ENCODE data around the gene HLF. TPM values are rescaled to one million over a fixed set of nuclear protein-coding genes. Genes with fewer than 3 reads are reported as not detected.

The HLF gene
- total RNA-seq, 4 donors from 2014 or later, result 7.7 to 14.8 (median 10.4) TPM

DNA sequence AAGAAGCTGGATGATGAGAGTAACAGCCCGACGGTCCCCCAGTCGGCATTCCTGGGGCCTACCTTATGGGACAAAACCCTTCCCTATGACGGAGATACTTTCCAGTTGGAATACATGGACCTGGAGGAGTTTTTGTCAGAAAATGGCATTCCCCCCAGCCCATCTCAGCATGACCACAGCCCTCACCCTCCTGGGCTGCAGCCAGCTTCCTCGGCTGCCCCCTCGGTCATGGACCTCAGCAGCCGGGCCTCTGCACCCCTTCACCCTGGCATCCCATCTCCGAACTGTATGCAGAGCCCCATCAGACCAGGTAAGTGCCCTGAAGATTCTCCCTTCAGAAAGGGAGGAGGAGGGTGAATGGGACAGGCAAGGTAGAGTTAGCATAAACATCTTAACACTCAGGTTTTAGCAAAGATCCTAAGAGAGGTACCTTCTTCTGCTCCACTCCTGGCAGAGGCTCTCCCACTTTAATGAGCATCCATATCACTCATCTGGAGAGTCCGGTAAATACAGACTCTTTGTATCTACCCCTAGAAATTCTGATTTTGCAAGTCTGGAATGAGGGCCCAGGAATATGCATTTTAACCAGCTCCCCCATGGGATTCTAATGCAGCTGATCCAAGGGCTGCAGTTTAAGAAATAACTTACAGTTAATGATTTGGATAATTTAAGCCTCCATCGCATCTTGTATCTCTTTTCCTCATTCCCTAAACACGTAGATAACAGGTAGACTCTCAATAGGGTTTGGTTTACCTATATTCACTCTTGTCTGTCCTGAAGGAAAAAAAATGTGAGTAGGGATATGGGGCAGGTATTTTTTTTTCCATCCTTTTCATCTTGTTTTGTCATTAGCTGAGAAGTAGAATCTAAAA lies 3.3 kb downstream of the HLF start:
- intact Hi-C loops (cut with DNase I; ENCODE audit: low total_unique reads), result loop anchor here (5.0 to 10.0 kb wide), 4 partner anchors 157 to 1327 kb away; partner anchors contain the start of genes MMD and NOG
- TF ChIP-seq, protein P1, sequence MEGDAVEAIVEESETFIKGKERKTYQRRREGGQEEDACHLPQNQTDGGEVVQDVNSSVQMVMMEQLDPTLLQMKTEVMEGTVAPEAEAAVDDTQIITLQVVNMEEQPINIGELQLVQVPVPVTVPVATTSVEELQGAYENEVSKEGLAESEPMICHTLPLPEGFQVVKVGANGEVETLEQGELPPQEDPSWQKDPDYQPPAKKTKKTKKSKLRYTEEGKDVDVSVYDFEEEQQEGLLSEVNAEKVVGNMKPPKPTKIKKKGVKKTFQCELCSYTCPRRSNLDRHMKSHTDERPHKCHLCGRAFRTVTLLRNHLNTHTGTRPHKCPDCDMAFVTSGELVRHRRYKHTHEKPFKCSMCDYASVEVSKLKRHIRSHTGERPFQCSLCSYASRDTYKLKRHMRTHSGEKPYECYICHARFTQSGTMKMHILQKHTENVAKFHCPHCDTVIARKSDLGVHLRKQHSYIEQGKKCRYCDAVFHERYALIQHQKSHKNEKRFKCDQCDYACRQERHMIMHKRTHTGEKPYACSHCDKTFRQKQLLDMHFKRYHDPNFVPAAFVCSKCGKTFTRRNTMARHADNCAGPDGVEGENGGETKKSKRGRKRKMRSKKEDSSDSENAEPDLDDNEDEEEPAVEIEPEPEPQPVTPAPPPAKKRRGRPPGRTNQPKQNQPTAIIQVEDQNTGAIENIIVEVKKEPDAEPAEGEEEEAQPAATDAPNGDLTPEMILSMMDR (IDR thresholded peaks at IDR 0.05 in 4 of 5, conservative IDR thresholded peaks at IDR 0.05 in 1 of 5), result no peak
- H3K9me3 ChIP-seq, result no peaks in the 10 kb centered on the region
- peak overlapping the region; percentile 78 to 92 (median 78) for H3K27ac ChIP-seq
- no peak for ATAC-seq
- no peaks in the 10 kb centered on the region for H3K27me3 ChIP-seq
- peaks cover 16 to 32% of the 10 kb centered on the region in 2 donors for H3K4me1 ChIP-seq
- peak overlapping the region in 2 of 4 donors; percentile 21 to 28 for H3K4me3 ChIP-seq
- in situ Hi-C loops (cut with MboI; ENCODE audit: low sequenced_read_pairs in 4 of 4), result no loop called here
- DNase-seq, result no peak
- no peaks in the 10 kb centered on the region for H3K36me3 ChIP-seq

DNA sequence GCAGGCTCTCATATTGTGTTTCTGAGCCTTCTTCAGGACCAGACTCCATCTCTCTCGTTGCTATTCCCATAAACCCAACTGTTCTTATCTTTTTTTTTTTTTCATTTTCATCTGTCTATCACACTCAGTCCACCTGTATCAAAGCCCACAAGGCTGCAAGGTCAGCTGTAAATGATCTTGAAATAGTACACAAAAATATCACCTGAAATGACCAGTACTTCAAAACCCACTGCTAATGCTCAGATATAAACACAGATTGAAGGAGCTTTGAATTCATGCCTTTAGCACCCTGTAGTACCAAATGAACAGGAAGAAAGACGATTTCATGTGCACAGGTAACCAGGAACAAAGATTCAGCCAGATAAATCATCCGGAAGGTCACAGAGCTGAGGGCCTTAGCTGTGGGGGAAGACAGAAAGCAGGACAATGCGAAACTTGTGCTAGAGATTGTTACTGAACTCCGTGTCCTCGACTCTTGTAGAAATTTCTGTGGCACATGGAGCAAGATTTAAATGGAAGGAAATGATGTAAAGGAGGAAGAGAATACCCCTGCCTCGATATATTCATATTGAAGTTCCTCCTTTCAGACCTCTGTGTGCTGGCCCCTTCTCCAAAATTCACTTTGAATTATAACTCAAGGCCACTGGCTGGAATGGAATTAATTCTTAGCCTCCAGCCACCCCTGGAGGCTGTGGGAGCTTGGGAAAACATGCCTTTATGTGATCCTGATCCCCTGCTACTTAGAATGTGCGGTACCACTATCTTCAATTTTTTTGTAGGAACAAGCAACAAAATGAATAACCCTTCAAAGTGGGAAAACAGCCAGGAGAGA lies 4.1 kb downstream of the HLF start:
- Histone ChIP-seq H3K27me3 (no peaks in the 10 kb centered on the region), H3K36me3 (no peaks in the 10 kb centered on the region), H3K27ac (peak overlapping the region; percentile 35 to 92 (median 60)), H3K4me1 (peaks cover 21 to 37% of the 10 kb centered on the region in 2 donors), H3K4me3 (peak overlapping the region in 1 of 4 donors; percentile 28), H3K9me3 (no peaks in the 10 kb centered on the region)
- ATAC-seq (no peak), DNase-seq (no peak)
- intact Hi-C loops (cut with DNase I; ENCODE audit: low total_unique reads) (loop anchor here (5.0 to 10.0 kb wide), 4 partner anchors 156 to 1326 kb away; partner anchors contain the start of genes MMD and NOG), in situ Hi-C loops (cut with MboI; ENCODE audit: low sequenced_read_pairs in 4 of 4) (no loop called here)
- TF ChIP-seq, protein P1 (IDR thresholded peaks at IDR 0.05 in 4 of 5, conservative IDR thresholded peaks at IDR 0.05 in 1 of 5), result no peak
- TF ChIP-seq POLR2A (IDR thresholded peaks at IDR 0.05), result no peak

DNA sequence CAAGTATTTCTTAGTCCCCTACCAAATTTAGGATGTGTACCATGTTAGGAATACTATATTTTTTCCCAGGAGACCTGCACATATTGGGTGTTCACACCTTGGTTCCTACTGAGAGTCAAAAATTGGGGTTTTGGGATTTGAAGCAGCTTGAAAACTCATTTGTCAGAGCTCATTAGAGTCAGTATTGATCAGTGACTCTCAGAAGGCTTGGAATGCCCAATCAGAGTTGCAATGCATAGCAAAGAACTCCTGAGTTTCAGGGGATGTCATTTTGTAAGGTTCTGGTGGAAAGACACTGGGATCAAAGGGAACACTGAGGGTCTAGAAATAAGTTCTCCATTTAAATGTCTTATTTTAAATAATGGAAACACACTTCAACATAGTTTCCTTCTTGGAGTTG lies 5.1 kb downstream of the HLF start:
- ATAC-seq (no peak), DNase-seq (no peak)
- in situ Hi-C loops (cut with MboI; ENCODE audit: low sequenced_read_pairs in 4 of 4), result no loop called here
- peaks cover 25 to 41% of the 10 kb centered on the region in 2 donors for H3K4me1 ChIP-seq
- no peaks in the 10 kb centered on the region for H3K9me3 ChIP-seq
- no peak overlapping the region for H3K4me3 ChIP-seq
- peak overlapping the region in 1 of 4 donors; percentile 92 for H3K27ac ChIP-seq
- no peaks in the 10 kb centered on the region for H3K36me3 ChIP-seq
- TF ChIP-seq, protein P1 (IDR thresholded peaks at IDR 0.05 in 4 of 5, conservative IDR thresholded peaks at IDR 0.05 in 1 of 5), result no peak
- TF ChIP-seq POLR2A (IDR thresholded peaks at IDR 0.05), result no peak
- H3K27me3 ChIP-seq, result no peaks in the 10 kb centered on the region
- intact Hi-C loops (cut with DNase I; ENCODE audit: low total_unique reads), result loop anchor here (5.0 to 10.0 kb wide), 5 partner anchors 155 to 1325 kb away; partner anchors contain the start of genes MMD and NOG

DNA sequence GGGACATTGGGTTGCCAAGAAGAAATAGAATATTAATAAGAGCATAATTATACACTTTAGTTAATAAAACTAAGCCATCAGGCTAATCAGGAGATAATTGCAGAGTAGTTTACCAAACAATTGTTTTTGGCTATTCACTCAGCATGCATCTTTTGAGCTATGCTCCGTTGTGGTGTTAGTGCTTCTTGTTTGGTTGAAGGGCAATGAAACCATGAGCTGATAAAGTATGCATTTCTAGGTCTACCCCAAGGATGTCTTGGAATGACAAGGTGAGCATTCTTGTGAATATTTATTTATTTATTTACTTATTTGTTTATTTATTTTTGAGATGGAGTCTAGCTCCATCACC lies 6.4 kb downstream of the HLF start:
- ATAC-seq (no peak), DNase-seq (no peak)
- Histone ChIP-seq H3K27me3 (no peaks in the 10 kb centered on the region), H3K27ac (no peak overlapping the region), H3K4me1 (peaks cover 32 to 40% of the 10 kb centered on the region in 2 donors), H3K36me3 (no peaks in the 10 kb centered on the region), H3K4me3 (no peak overlapping the region), H3K9me3 (no peaks in the 10 kb centered on the region)
- intact Hi-C loops (cut with DNase I; ENCODE audit: low total_unique reads) (loop anchor here (5.0 kb wide), 1 partner anchor 471 kb away; no protein-coding TSS in a partner anchor), in situ Hi-C loops (cut with MboI; ENCODE audit: low sequenced_read_pairs in 4 of 4) (no loop called here)
- TF ChIP-seq POLR2A (IDR thresholded peaks at IDR 0.05), result no peak
- TF ChIP-seq, protein P1 (IDR thresholded peaks at IDR 0.05 in 4 of 5, conservative IDR thresholded peaks at IDR 0.05 in 1 of 5), result no peak

Measured in gastrocnemius medialis (tissue), 4 donors.